ENCODE data around the gene MELK. TPM values are rescaled to one million over a fixed set of nuclear protein-coding genes. Genes with fewer than 3 reads are reported as not detected.
"Not testable (repeated sequence)": the region's sequence is repeated elsewhere in the genome, so short reads cannot be mapped to it uniquely, and the experiment has no call there.

The MELK gene
- total RNA-seq, result 0.13 TPM
- long read RNA-seq, result 0 reads

DNA sequence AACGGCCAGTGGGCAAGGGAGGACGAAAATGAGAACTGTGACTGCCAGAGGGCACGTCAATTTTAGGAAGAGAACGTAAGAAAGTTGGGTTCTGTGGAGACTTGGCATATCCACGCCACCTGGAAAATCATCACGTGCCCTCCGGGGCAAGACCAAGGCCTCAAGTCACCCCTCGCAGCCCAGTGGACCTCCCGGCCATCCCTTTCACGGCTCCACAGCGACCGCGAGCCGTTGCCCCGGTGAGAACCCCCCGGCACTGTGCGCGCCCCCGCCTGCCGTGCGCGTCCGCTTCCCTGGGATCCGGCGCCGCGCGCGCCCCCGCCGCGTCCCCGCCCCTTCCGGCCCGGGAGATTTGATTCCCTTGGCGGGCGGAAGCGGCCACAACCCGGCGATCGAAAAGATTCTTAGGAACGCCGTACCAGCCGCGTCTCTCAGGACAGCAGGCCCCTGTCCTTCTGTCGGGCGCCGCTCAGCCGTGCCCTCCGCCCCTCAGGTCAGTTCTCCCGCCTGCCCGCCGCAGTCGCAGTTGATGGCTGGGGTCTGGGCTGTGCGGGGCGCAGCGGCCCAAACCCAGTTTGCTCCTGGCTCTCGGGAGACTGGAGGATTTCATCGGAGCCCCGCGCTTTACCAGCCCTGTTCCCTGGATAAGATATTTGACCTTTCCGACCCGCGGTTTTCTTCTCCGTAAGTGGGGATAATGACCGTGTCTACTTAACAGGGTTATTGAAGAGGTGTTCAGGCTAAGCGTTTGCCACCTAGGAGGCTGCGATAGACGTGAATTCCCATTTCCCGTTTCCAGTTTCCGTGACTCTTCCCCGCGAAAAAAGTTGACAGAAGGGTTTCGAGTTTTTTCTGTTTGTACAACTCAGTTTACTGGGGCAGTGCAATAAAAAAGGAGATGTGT, at the start of gene MELK:
MELK (plus strand) TSS at position 381 of the 904 bp plus-strand sequence. CDS start 8,787 bp downstream, outside the sequence.
- peak; percentile 85 for DNase-seq (ENCODE audit: low spot score)
- intact Hi-C loops (cut with DNase I), result no loop called here

- no peak for DNase-seq (ENCODE audit: low spot score)
- intact Hi-C loops (cut with DNase I), result no loop called here
These were observed 42.5 kb upstream of the MELK start for GRCh38 chr9:36530224-36530623.

- no peak for DNase-seq (ENCODE audit: low spot score)
- intact Hi-C loops (cut with DNase I), result no loop called here
These were observed 40.3 kb upstream of the MELK start for GRCh38 chr9:36532353-36532752.

DNA sequence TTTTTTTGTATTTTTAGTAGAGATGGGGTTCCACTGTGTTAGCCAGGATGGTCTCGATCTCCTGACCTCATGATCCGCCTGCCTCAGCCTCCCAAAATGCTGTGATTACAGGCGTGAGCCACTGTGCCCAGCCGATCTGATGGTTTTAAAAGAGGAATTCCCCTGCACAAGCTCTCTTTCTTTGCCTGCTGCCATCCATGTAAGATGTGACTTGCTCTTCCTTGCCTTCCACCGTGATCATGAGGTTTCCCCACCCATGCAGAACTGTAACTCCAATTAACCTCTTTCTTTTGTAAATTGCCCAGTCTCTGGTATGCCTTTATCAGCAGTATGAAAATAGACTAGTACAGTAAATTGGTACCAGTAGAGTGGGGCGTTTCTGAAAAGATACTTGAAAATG, 39.0 kb upstream of the MELK start:
- intact Hi-C loops (cut with DNase I); DNase-seq (ENCODE audit: low spot score): not testable (repeated sequence)

GRCh38 chr9:36535107-36535506, 37.6 kb upstream of the MELK start:
- intact Hi-C loops (cut with DNase I), result no loop called here
- no peak for DNase-seq (ENCODE audit: low spot score)

GRCh38 chr9:36537861-36538260, 34.8 kb upstream of the MELK start:
- DNase-seq (ENCODE audit: low spot score), result no peak
- intact Hi-C loops (cut with DNase I), result no loop called here

GRCh38 chr9:36542355-36542754, 30.3 kb upstream of the MELK start:
- intact Hi-C loops (cut with DNase I), result no loop called here

GRCh38 chr9:36543916-36544315, 28.8 kb upstream of the MELK start:
- no peak for DNase-seq (ENCODE audit: low spot score)
- intact Hi-C loops (cut with DNase I), result no loop called here

More at GRCh38 chr9:36542355-36542754, 30.3 kb upstream of the MELK start:
- no peak for DNase-seq (ENCODE audit: low spot score)

DNA sequence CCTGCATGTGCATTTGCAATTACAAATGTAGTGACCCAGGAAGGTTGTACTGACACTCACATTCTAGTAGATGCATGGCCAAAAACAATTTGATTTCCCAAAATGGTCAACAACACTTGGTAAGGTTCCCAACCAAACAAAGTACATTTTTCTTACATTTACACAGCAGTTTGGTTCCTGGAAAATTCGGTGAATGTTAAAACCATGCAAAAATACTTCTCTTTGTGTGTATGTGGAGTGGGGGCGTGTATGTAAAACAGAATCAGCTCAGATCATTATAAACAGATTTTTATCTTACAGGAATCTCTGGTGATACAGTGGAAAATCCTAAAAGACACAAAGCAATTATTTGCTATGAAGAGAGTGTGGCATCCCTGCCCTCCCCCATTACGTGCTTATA, 25.1 kb upstream of the MELK start:
- intact Hi-C loops (cut with DNase I), result no loop called here
- no peak for DNase-seq (ENCODE audit: low spot score)

- intact Hi-C loops (cut with DNase I), result no loop called here
- DNase-seq (ENCODE audit: low spot score), result no peak
These were observed 24.2 kb upstream of the MELK start for GRCh38 chr9:36548454-36548853.

DNA sequence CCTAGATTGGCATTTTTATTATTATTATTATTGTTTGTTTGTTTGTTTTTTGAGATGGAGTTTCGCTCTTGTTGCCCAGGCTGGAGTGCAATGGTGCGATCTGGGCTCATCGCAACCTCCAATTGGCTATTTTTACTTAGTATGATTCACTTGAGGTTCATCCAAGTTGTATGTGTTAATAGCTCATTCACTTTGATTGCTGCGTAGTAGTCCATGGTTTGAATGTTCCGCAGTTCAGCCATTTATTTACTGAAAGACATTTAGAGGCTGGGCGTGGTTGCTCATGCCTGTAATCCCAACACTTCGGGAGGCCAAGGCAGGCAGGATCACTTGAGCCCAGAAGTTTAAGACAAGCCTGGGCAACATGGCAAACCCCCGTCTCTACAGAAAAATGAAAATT, 22.6 kb upstream of the MELK start:
- DNase-seq (ENCODE audit: low spot score), result no peak
- intact Hi-C loops (cut with DNase I), result no loop called here

DNA sequence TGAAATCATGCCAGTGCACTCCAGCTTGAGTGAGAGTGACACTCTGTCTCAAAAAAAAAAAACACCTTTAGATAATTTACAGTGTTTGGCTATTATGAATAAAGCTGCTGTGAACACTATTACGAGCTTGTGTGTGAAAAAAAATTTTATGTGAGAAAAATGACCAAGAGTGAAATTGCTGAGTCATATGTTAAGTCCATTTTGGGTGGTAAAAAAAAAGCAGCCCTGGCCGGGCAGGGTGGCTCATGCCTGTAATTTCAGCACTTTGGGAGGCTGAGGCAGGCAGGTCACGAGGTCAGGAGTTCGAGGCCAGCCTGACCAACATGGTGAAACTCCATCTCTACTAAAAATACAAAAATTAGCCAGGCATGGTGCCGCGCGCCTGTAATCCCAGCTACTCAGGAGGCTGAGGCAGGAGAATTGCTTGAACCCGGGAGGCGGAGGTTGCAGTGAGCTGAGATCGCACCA, 22.0 kb upstream of the MELK start:
- intact Hi-C loops (cut with DNase I), result not testable (repeated sequence)

DNA sequence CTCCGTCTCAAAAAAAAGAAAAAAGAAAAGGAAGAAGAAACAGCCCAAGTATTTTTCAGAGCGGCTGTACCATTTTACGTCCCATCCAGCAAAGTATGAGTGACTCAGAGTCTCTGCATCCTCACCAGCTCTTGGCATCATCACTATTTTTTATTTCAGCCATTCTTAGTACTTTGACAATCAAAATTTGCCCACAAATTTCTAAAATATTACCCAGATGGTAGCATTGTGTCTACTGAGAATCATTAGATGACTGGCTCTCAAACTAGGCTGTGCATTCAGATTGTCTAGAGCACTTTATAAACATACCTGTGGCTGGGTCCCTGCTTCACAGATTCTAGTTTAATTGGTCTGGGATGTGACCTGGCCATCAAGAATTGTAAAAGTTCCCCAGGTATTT, 21.6 kb upstream of the MELK start:
- intact Hi-C loops (cut with DNase I), result no loop called here
- DNase-seq (ENCODE audit: low spot score), result no peak

More for the DNA sequence above, 22.0 kb upstream of the MELK start:
- not testable (repeated sequence) for DNase-seq (ENCODE audit: low spot score)

- intact Hi-C loops (cut with DNase I), result no loop called here
- DNase-seq (ENCODE audit: low spot score), result no peak
These were observed 20.8 kb upstream of the MELK start for GRCh38 chr9:36551910-36552309.

DNA sequence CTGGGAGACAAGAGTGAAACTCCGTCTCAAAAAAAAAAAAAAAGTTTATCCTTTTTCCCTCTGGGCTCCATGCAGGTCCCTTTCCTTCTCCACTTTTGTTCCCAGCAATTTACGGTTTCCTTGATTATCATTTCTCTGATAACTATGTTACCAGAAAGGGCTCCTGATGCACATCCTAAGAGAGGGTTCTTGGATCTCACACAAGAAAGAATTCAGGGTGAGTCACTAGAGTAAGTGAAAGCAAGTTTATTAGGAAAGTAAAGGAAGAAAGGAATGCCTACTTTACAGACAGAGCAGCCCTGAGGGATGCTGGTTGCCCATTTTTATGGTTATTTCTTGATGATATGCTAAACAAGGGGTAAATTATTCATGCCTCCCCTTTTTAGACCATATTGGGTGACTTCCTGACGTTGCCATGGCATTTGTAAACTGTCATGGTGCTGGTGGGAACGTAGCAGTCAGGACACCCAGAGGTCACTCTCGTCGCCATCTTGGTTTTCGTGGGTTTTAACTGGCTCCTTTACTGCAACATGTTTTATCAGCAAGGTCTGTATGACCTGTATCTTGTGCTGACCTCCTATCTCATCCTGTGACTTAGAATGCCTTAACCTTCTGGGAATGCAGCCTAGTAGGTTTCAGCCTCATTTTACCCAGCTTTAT, 13.5 kb upstream of the MELK start:
- intact Hi-C loops (cut with DNase I), result no loop called here

DNA sequence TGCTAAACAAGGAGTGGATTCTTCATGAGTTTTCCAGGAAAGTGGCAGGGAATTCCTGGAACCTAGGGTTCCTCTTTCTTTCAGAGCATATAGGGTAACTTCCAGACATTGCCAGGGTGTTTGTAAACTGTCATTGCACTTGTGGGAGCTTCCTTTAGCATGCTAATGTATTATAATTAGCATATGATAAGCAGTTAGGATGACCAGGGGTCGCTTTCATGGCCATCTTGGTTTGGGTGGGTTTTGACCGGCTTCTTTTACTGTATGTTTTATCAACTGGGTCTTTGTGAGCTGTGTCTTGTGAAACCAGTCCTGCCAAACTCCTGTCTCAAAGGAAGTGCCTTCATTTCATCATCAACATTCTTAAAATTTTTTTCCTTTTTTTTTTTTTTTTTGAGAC, 11.9 kb upstream of the MELK start:
- intact Hi-C loops (cut with DNase I), result no loop called here
- DNase-seq (ENCODE audit: low spot score), result no peak

More for the DNA sequence above, 13.5 kb upstream of the MELK start:
- no peak for DNase-seq (ENCODE audit: low spot score)

DNA sequence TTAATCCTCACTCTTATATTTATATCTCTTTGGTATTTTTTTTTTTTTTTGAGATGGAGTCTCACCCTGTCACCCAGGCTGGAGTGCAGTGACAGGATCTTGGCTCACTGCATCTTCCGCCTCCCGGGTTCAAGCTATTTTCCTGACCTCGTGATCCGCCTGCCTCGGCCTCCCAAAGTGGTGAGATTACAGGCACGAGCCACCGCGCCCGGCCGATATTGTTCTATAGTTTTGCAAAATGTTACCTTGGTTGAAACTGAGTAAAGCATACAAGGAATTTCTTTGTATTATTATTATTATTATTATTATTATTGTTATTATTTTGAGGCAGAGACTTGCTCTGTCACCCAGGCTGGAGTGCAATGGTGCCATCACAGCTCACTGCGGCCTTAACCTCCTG, 9.9 kb upstream of the MELK start:
- intact Hi-C loops (cut with DNase I), result not testable (repeated sequence)

GRCh38 chr9:36566813-36567221, 5.9 kb upstream of the MELK start:
- intact Hi-C loops (cut with DNase I), result no loop called here
- DNase-seq (ENCODE audit: low spot score), result peak; percentile 77

More for the DNA sequence above, 9.9 kb upstream of the MELK start:
- DNase-seq (ENCODE audit: low spot score), result not testable (repeated sequence)

DNA sequence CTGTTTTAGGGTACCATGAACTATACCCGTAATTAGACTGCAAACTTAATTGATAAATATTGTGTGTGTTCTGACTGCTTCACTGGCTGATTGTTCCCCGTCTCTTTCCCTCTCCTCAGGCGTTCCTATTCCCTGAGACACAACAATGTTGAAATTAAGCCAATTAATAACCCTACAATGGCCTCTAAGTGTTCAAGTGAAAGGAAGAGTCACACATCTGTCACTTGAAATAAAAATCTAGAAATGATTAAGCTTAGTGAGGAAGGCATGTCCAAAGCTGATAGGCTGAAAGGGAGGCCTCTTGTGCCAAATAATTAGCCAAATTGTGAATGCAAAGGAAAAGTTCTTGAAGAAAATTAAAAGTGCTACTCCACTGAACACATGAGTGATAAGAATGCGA, 4.0 kb upstream of the MELK start:
- DNase-seq (ENCODE audit: low spot score); intact Hi-C loops (cut with DNase I): not testable (repeated sequence)

GRCh38 chr9:36571333-36571732, 1.4 kb upstream of the MELK start:
- intact Hi-C loops (cut with DNase I), result no loop called here
- no peak for DNase-seq (ENCODE audit: low spot score)

GRCh38 chr9:36574045-36574444, 1.4 kb downstream of the MELK start:
- DNase-seq (ENCODE audit: low spot score); intact Hi-C loops (cut with DNase I): not testable (repeated sequence)
